ENCODE results near the gene HSD17B3.

Gene HSD17B3

DNA sequence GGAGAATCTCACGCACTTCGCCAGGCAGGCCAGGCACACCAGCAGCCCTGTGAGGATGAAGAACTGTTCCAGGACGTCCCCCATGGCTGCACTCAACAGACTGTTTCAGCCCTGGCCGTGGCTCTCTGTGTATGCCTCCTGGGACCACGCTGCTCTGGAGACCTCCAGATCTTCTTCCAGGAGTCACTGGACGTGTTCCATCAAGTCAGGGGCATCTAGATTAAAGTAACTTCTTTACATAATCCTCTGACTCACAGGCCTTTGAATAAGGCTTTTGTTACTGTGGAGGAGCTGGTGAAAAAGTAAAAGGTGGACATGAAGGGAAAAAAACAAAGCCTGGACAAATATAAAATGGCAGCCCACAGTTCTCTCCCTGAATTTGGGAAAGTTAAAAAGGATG lies at the start of gene HSD17B3:
TSS of gene HSD17B3 (minus strand) at position 156 of the 400 bp plus-strand sequence. CDS start at position 84, 72 bp downstream.
- DNase-seq (ENCODE audit: low read depth): no peak
- TF ChIP-seq, protein P1, sequence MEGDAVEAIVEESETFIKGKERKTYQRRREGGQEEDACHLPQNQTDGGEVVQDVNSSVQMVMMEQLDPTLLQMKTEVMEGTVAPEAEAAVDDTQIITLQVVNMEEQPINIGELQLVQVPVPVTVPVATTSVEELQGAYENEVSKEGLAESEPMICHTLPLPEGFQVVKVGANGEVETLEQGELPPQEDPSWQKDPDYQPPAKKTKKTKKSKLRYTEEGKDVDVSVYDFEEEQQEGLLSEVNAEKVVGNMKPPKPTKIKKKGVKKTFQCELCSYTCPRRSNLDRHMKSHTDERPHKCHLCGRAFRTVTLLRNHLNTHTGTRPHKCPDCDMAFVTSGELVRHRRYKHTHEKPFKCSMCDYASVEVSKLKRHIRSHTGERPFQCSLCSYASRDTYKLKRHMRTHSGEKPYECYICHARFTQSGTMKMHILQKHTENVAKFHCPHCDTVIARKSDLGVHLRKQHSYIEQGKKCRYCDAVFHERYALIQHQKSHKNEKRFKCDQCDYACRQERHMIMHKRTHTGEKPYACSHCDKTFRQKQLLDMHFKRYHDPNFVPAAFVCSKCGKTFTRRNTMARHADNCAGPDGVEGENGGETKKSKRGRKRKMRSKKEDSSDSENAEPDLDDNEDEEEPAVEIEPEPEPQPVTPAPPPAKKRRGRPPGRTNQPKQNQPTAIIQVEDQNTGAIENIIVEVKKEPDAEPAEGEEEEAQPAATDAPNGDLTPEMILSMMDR (IDR thresholded peaks at IDR 0.05; ENCODE audit: low read depth, low read length, missing control alignments): no peak
- H3K4me3 ChIP-seq (ENCODE audit: low read depth, low read length): no peak within 1 kb of the TSS

DNA sequence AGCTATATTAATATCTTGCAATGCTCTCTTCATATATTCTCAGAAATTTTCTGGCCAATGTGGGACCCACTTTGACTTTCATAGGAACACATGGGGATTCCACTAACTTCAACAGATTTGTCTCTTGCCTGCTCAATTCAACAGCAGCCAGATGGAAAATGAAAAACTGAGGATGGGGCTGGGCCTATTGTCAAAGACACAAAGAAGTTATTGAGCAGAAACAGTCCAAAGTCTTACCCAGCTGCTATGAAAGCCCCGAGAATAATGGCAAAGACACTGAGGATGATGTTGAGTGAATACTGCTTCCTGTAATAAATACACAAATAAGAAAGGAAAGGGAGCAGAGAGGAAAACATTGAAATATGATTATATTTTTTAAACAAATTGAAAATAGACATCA lies 48.9 kb upstream of the HSD17B3 start:
- TF ChIP-seq, protein P1 (IDR thresholded peaks at IDR 0.05; ENCODE audit: low read depth, low read length, missing control alignments): no peak
- no peak overlapping the region for H3K4me3 ChIP-seq (ENCODE audit: low read depth, low read length)
- DNase-seq (ENCODE audit: low read depth): no peak

DNA sequence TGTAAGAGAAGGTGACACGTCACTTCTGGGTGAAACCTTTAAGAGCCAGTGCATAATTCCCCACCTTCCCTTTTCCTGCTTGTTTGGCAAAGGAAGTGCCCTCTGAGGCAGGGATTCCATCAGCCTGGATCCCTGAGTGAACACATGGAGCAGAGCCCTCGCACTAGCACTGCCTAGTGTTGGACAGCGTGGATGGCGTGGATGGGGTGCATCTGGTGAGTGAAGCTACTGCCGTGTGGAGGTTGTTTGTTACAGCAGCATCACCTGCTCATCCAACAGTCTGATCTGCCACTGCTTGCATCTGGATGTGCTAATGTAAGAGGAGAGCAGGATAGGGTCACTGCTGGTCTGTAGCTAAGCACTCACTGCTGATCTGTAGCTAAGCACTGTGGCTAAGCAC lies 46.3 kb upstream of the HSD17B3 start:
- H3K4me3 ChIP-seq (ENCODE audit: low read depth, low read length): no peak overlapping the region
- TF ChIP-seq, protein P1 (IDR thresholded peaks at IDR 0.05; ENCODE audit: low read depth, low read length, missing control alignments): no peak
- DNase-seq (ENCODE audit: low read depth): no peak

DNA sequence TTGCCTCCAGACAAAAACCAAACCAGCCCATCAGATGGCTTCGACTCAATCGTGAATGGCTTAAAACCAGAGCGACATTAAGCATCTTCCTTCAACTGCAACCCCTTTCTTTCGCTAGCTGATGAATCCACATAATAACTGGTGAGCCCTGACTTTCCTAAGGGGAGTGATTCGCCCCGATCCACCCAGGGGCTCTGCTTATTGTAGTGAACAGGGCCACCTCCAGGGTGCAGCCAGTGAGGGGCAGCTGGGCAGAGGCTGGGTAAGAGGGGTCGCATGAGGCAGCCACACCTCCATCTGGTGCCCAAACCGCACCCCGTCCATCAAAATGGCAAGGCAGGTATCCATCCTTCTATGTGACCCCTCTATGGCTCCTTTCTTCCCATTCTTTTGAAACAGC lies 43.6 kb upstream of the HSD17B3 start:
- DNase-seq (ENCODE audit: low read depth): no peak
- TF ChIP-seq, protein P1 (IDR thresholded peaks at IDR 0.05; ENCODE audit: low read depth, low read length, missing control alignments): no peak
- H3K4me3 ChIP-seq (ENCODE audit: low read depth, low read length): no peak overlapping the region

DNA sequence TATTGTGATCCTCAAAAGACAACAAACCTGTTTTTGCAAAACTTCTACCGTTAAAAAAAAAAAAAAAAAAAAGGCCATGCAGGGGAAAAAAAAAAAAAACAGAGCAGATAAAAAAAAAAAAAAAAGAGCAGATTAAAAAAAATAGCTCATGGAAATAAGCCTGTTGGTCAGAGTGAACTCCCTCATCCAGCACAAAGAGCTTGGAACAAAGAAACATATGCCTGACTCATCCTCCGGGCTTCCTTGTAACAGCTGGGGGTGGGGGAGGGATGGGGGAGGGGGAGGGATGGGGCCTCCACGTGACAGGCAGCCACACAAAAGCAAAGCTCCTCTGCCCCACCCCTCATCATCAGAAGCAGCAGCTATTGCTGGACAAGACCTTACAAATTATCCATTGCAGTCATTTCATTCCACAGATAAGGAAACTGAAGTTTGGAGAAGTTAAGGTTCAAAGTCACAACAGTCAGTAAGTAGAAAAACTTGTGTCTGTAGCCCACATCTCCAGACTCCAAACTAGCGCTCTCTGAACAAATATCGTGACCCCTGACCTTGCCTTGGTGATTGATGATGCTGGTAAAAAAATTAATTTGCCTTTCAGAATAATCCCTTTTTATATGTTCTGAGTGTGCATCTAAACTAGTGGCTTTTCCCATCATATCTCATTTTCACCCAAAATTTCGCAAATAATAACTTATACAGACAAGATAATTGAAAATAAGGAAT lies 42.6 kb upstream of the HSD17B3 start:
- DNase-seq (ENCODE audit: low read depth): no peak
- TF ChIP-seq, protein P1 (IDR thresholded peaks at IDR 0.05; ENCODE audit: low read depth, low read length, missing control alignments): no peak
- no peak overlapping the region for H3K4me3 ChIP-seq (ENCODE audit: low read depth, low read length)

DNA sequence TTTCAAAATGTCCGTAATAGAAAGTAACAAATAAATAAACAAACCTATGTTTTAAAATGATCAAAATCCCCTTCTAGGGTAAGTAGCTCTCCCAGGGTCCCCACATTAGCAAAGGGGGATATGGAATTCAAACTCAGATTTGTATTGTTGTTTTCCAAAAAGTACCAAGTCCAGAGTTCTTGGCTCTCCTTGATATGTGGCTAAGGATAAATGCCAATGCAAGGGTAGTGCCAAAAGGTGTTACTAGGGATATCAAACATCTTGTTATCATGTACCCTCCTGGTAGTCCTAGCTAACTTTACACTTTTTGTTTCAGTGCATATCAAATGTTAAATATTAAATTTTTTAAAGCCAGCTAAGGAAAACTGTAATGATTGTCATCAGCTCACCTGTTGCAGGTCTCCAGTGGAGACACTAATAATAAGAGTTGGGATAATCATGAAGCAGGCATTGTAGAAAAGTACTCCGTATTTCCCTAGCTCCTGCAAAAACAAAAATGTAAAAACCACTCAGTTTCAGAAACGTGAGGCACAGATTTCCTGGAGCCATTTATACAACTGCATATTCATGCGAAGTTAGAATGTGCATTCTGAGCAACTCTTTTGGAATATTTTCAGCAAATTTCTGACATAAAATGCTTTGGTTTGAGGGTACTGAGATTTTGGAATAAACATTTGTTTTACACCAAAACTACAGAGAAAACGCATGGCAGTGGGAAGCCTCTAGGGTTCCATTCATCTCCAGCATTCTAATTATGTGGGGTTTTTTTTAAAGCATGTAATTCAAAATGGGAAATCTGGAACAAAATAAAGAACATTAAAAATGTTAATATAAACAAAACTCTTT lies 41.8 kb upstream of the HSD17B3 start:
- no peak for DNase-seq (ENCODE audit: low read depth)
- H3K4me3 ChIP-seq (ENCODE audit: low read depth, low read length): no peak overlapping the region
- TF ChIP-seq, protein P1 (IDR thresholded peaks at IDR 0.05; ENCODE audit: low read depth, low read length, missing control alignments): no peak

Data from GM12864 (cell line).